Kidney (tissue), 14 donors: ENCODE results near the gene C3orf22. TPM values are rescaled to one million over a fixed set of nuclear protein-coding genes. Genes with fewer than 3 reads are reported as not detected.

Source experiments
- DNase-seq, 5 donors: peaks; one replicate each; pipeline ENCODE4 v3.0.0-alpha.2; 2013 to 2020
- FAIRE-seq: peaks from 2 replicates; lab custom pipeline; 2012; peaks lifted over from hg19 to GRCh38; lab: Jason Lieb, UNC
- H3K27ac ChIP-seq, 2 donors: one replicate each; pipeline ENCODE4 v1.7.0; 2013; ENCODE audit warnings: low read depth in 2 of 2, low read length in 2 of 2, inconsistent platforms in 1 of 2
- H3K27me3 ChIP-seq: one replicate; pipeline ENCODE4 v1.7.1; 2013; ENCODE audit warnings: low read length, inconsistent platforms; ENCODE audit not compliant: control insufficient read depth, insufficient read depth
- H3K36me3 ChIP-seq, 3 donors: one replicate each; pipeline versions ENCODE4 v1.7.0 to v1.7.1; 2013; ENCODE audit warnings: low read length in 3 of 3, control low read depth in 1 of 3, inconsistent platforms in 1 of 3; ENCODE audit not compliant: insufficient read depth in 3 of 3, control insufficient read depth in 2 of 3
- H3K4me1 ChIP-seq, 3 donors: one replicate each; pipeline versions ENCODE4 v1.7.0 to v1.7.1; 2013; ENCODE audit warnings: low read length in 3 of 3, inconsistent platforms in 1 of 3, low read depth in 1 of 3; ENCODE audit not compliant: control insufficient read depth in 2 of 3, insufficient read depth in 2 of 3
- H3K4me3 ChIP-seq, 3 donors: one replicate each; pipeline versions ENCODE4 v1.7.0 to v1.8.1; 2013; ENCODE audit warnings: low read length in 3 of 3, control low read depth in 1 of 3, inconsistent platforms in 1 of 3
- H3K9ac ChIP-seq, 3 donors: one replicate each; pipeline versions ENCODE4 v1.7.0 to v1.7.1; 2013; ENCODE audit warnings: low read length in 3 of 3, control low read depth in 1 of 3, inconsistent platforms in 1 of 3
- H3K9me3 ChIP-seq, 3 donors: one replicate each; pipeline versions ENCODE4 v1.7.0 to v1.7.1; 2013; ENCODE audit warnings: low read length in 3 of 3, control low read depth in 1 of 3, inconsistent platforms in 1 of 3; ENCODE audit not compliant: control insufficient read depth in 2 of 3, insufficient read depth in 1 of 3
- intact Hi-C: fragments of 100-400 bp; cut with DNase I; formaldehyde crosslinking; loops from one replicate; pipeline ENCODE4 v1.11.1; 2022
- polyA plus RNA-seq: library from polyadenylated mRNA; stranded (reverse); fragments of 350-450 nt; fragmentation: Illumina TruSeq; extraction: RNeasy Lipid Tissue Mini Kit (QIAGEN cat#74804); gene quantifications from one replicate; pipeline ENCODE4 v1.2.3, GENCODE V29; 2014; ENCODE audit warnings: low read depth, low replicate concordance; ENCODE audit not compliant: insufficient read depth
- total RNA-seq: library from RNA; stranded (reverse); fragmentation: NEBNext Ultra II Directional; extraction: Animal tissue kit (Norgen Biotek cat#: 25700); gene quantifications from one replicate; pipeline ENCODE4 v1.2.1, GENCODE V29; 2021
- TF ChIP-seq, protein P1 (sequence below): IDR thresholded peaks from 3 replicates; pipeline ENCODE4 v1.5.1; 2012; ENCODE audit warnings: mild to moderate bottlenecking, moderate library complexity, borderline replicate concordance; ENCODE audit not compliant: insufficient read depth; ENCODE audit errors: extremely low read depth
- donor health status: control.
- donor health status: control.
- donor health status: control.
- donor health status: control.
- donor health status: control.
- donor health status: DM: yes; HTN: yes; CAD: no.
- donor health status: Normal renal cell carcinoma (clear cell type).

C3orf22 gene
- total and polyA plus RNA-seq, 2 donors from 2014 or later, result not detected

- no peaks in the 10 kb centered on the region for H3K36me3 ChIP-seq
- intact Hi-C loops, result no loop called here
These were observed 41.3 kb downstream of the C3orf22 start, which contains the start of gene UROC1 for GRCh38 chr3:126517291-126517951. TSS of gene UROC1 (minus strand) at chr3:126517773. CDS start at chr3:126517719, 54 bp downstream.

DNA sequence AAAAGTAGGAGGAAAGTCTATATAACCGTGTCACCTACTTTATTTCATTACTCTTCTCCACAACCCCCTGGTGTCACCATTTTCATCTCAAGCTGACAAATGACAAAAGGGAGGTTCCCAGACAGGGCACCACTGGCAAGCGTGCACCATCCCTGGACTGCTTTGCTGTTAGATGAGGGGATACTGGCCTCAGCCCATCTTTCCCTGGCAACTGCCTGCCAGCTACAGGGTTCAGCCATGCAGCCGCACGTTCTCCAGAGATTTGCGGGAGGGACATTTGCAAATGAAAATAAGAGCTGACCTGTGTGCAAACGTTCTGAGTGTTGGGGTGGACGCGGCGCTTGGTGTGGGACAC is 41.8 kb downstream of the C3orf22 start:
- Histone ChIP-seq H3K36me3 (no peaks in the 10 kb centered on the region), H3K4me1 (no peaks in the 10 kb centered on the region), H3K27ac (no peak overlapping the region), H3K27me3 (no peaks in the 10 kb centered on the region), H3K9me3 (no peaks in the 10 kb centered on the region), H3K9ac (no peak overlapping the region), H3K4me3 (no peak overlapping the region)
- TF ChIP-seq, protein P1, sequence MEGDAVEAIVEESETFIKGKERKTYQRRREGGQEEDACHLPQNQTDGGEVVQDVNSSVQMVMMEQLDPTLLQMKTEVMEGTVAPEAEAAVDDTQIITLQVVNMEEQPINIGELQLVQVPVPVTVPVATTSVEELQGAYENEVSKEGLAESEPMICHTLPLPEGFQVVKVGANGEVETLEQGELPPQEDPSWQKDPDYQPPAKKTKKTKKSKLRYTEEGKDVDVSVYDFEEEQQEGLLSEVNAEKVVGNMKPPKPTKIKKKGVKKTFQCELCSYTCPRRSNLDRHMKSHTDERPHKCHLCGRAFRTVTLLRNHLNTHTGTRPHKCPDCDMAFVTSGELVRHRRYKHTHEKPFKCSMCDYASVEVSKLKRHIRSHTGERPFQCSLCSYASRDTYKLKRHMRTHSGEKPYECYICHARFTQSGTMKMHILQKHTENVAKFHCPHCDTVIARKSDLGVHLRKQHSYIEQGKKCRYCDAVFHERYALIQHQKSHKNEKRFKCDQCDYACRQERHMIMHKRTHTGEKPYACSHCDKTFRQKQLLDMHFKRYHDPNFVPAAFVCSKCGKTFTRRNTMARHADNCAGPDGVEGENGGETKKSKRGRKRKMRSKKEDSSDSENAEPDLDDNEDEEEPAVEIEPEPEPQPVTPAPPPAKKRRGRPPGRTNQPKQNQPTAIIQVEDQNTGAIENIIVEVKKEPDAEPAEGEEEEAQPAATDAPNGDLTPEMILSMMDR, result no peak
- no peak for FAIRE-seq
- intact Hi-C loops, result no loop called here
- DNase-seq, result no peak

More at GRCh38 chr3:126517291-126517951, 41.3 kb downstream of the C3orf22 start, which contains the start of gene UROC1:
- H3K27me3 ChIP-seq, result no peaks in the 10 kb centered on the region
- no peak within 1 kb of the TSS for H3K9ac ChIP-seq
- TF ChIP-seq, protein P1, result no peak
- H3K27ac ChIP-seq, result no peak within 1 kb of the TSS
- no peaks in the 10 kb centered on the region for H3K4me1 ChIP-seq
- no peaks in the 10 kb centered on the region for H3K9me3 ChIP-seq
- DNase-seq (peak in 1 of 5 donors; percentile 51), FAIRE-seq (no peak)
- H3K4me3 ChIP-seq, result no peak within 1 kb of the TSS

GRCh38 chr3:126516152-126516935 is 42.4 kb downstream of the C3orf22 start:
- no peaks in the 10 kb centered on the region for H3K27me3 ChIP-seq
- DNase-seq (peak in 1 of 5 donors; percentile 41), FAIRE-seq (no peak)
- H3K27ac ChIP-seq, result no peak overlapping the region
- TF ChIP-seq, protein P1, result no peak
- no peaks in the 10 kb centered on the region for H3K36me3 ChIP-seq
- no peaks in the 10 kb centered on the region for H3K4me1 ChIP-seq
- H3K4me3 ChIP-seq, result no peak overlapping the region
- no peaks in the 10 kb centered on the region for H3K9me3 ChIP-seq
- intact Hi-C loops, result no loop called here
- no peak overlapping the region for H3K9ac ChIP-seq
